Thyroid gland (tissue), 4 donors: ENCODE results near the gene TTC12. TPM values are rescaled to one million over a fixed set of nuclear protein-coding genes. Genes with fewer than 3 reads are reported as not detected.
A peak's percentile ranks its signal among the peaks of the same experiment; 100 is the strongest.

Source experiments
- DNase-seq, 2 donors: peaks; one replicate each; pipeline ENCODE4 v3.0.0-alpha.2; 2019
- H3K27ac ChIP-seq, 3 donors: fragments of 200-600 bp; sonication (generic); 1 replicate in 2 of 3; 2 replicates in 1 of 3; pipeline ENCODE4 v1.5.1; 2016 to 2019; ENCODE audit warnings: mild to moderate bottlenecking in 1 of 3, moderate library complexity in 1 of 3
- H3K27me3 ChIP-seq: fragments of 200-600 bp; sonication (generic); one replicate; pipeline ENCODE4 v1.5.1; 2019
- H3K36me3 ChIP-seq, 2 donors: fragments of 200-600 bp; sonication (generic); one replicate each; pipeline ENCODE4 v1.5.1; 2016 to 2019
- H3K4me1 ChIP-seq, 2 donors: fragments of 200-600 bp; sonication (generic); one replicate each; pipeline ENCODE4 v1.5.1; 2017 to 2019
- H3K4me3 ChIP-seq, 3 donors: fragments of 200-600 bp; sonication (generic); replicated peaks in 1 of 3; 1 replicate in 2 of 3; 2 replicates in 1 of 3; pipeline ENCODE4 v1.5.1; 2016; ENCODE audit warnings: mild to moderate bottlenecking in 1 of 3
- H3K9me3 ChIP-seq: fragments of 200-600 bp; sonication (generic); one replicate; pipeline ENCODE4 v1.5.1; 2017
- CTCF ChIP-seq, 6 experiments: fragments of 200-600 bp in 3 of 6; fragments of 450-650 bp in 3 of 6; sonication (generic) in 3 of 6; IDR thresholded peaks; one replicate each; pipeline ENCODE4 v1.5.1; 2016 to 2019; ENCODE audit warnings: antibody characterized with exemption in 6 of 6, mild to moderate bottlenecking in 2 of 6, inconsistent platforms in 1 of 6, moderate library complexity in 1 of 6
- POLR2A ChIP-seq, 2 donors: fragments of 450-650 bp; IDR thresholded peaks; one replicate each; pipeline ENCODE4 v1.6.1; 2017; ENCODE audit warnings: antibody characterized with exemption in 2 of 2, mild to moderate bottlenecking in 2 of 2, moderate library complexity in 1 of 2
- WGBS, 2 donors: methylation state at CpG; one replicate each; pipeline ENCODE4 v1.1.5; 2017; 5-methylcytosine and 5-hydroxymethylcytosine counted together
- intact Hi-C: fragments of 100-400 bp; cut with DNase I; formaldehyde crosslinking; loops from one replicate; pipeline ENCODE4 v1.15.1; 2023
- total RNA-seq, 4 donors: library from RNA; depleted of rRNA; stranded (reverse); fragments of >200 nt; gene quantifications; one replicate each; pipeline ENCODE4 v1.2.3, GENCODE V29; 2016

TTC12 gene
- total RNA-seq, 4 donors from 2014 or later, result 30.8 to 45.6 (median 36.8) TPM

- Histone ChIP-seq H3K27ac (no peak overlapping the region), H3K9me3 (no peaks in the 10 kb centered on the region), H3K27me3 (no peaks in the 10 kb centered on the region), H3K4me3 (no peak overlapping the region), H3K4me1 (peaks cover 5 to 12% of the 10 kb centered on the region in 2 donors), H3K36me3 (no peaks in the 10 kb centered on the region)
- 98 to 99% methylated on average over 7 to 9 of the region's 9 CpGs for WGBS, 2 donors
- intact Hi-C loops, result no loop called here
- TF ChIP-seq POLR2A (IDR thresholded peaks at IDR 0.05) (no peak), CTCF (IDR thresholded peaks at IDR 0.05) (no peak)
- DNase-seq, result no peak
These were observed 81.5 kb downstream of the TTC12 start for GRCh38 chr11:113395782-113396336.

GRCh38 chr11:113396690-113397089 is 82.3 kb downstream of the TTC12 start:
- no peak overlapping the region for H3K4me3 ChIP-seq
- TF ChIP-seq CTCF (IDR thresholded peaks at IDR 0.05) (no peak), POLR2A (IDR thresholded peaks at IDR 0.05) (no peak)
- H3K4me1 ChIP-seq, result peaks cover 8 to 12% of the 10 kb centered on the region in 2 donors
- no peaks in the 10 kb centered on the region for H3K9me3 ChIP-seq
- H3K27me3 ChIP-seq, result no peaks in the 10 kb centered on the region
- DNase-seq, result no peak
- intact Hi-C loops, result no loop called here
- no peaks in the 10 kb centered on the region for H3K36me3 ChIP-seq
- no peak overlapping the region for H3K27ac ChIP-seq
- WGBS, 2 donors, result no CpG with 5 or more reads among the region's 1 CpG

- peak; percentile 68 to 83 for DNase-seq
- no peaks in the 10 kb centered on the region for H3K9me3 ChIP-seq
- TF ChIP-seq POLR2A (IDR thresholded peaks at IDR 0.05) (no peak), CTCF (IDR thresholded peaks at IDR 0.05) (no peak)
- no peaks in the 10 kb centered on the region for H3K27me3 ChIP-seq
- H3K4me3 ChIP-seq, result no peak overlapping the region
- intact Hi-C loops, result no loop called here
- H3K36me3 ChIP-seq, result no peaks in the 10 kb centered on the region
- H3K27ac ChIP-seq, result no peak overlapping the region
- H3K4me1 ChIP-seq, result peaks cover 8 to 12% of the 10 kb centered on the region in 2 donors
- WGBS, 2 donors, result 43 to 44% methylated on average over 6 to 7 of the region's 7 CpGs
These were observed 82.8 kb downstream of the TTC12 start for GRCh38 chr11:113397212-113397611.

GRCh38 chr11:113397821-113398220 is 83.4 kb downstream of the TTC12 start:
- Histone ChIP-seq H3K4me3 (no peak overlapping the region), H3K9me3 (no peaks in the 10 kb centered on the region), H3K4me1 (peaks cover 8 to 12% of the 10 kb centered on the region in 2 donors), H3K27me3 (no peaks in the 10 kb centered on the region), H3K36me3 (no peaks in the 10 kb centered on the region), H3K27ac (no peak overlapping the region)
- no peak for DNase-seq
- intact Hi-C loops, result no loop called here
- 89 to 98% methylated on average over 4 of the region's 4 CpGs for WGBS, 2 donors
- TF ChIP-seq POLR2A (IDR thresholded peaks at IDR 0.05), result no peak
- no peak for TF ChIP-seq CTCF (IDR thresholded peaks at IDR 0.05)

GRCh38 chr11:113398669-113399430 is 84.5 kb downstream of the TTC12 start:
- intact Hi-C loops, result no loop called here
- WGBS, 2 donors, result 76 to 82% methylated on average over 15 to 18 of the region's 24 CpGs
- no peaks in the 10 kb centered on the region for H3K27me3 ChIP-seq
- no peak overlapping the region for H3K27ac ChIP-seq
- H3K36me3 ChIP-seq, result no peaks in the 10 kb centered on the region
- peak; percentile 5 to 6 for DNase-seq
- no peaks in the 10 kb centered on the region for H3K9me3 ChIP-seq
- H3K4me3 ChIP-seq, result no peak overlapping the region
- peaks cover 8 to 12% of the 10 kb centered on the region in 2 donors for H3K4me1 ChIP-seq
- TF ChIP-seq POLR2A (IDR thresholded peaks at IDR 0.05) (no peak), CTCF (IDR thresholded peaks at IDR 0.05) (no peak)
